ENCODE results near the gene EVA1B.

- TF ChIP-seq CTCF (IDR thresholded peaks at IDR 0.05) (no peak), POLR2AphosphoS5 (IDR thresholded peaks at IDR 0.05; ENCODE audit: low read depth, low read length) (no peak), REST (IDR thresholded peaks at IDR 0.05; ENCODE audit: insufficient read depth in 1 of 2, low read depth in 2 of 2, low read length in 1 of 2) (no peak)
These were observed 35.2 kb upstream of the EVA1B start for GRCh38 chr1:36358514-36359084.
